ENCODE results near the gene LEFTY1.
"Not testable (repeated sequence)": the region's sequence is repeated elsewhere in the genome, so short reads cannot be mapped to it uniquely, and the experiment has no call there.

The LEFTY1 gene

GRCh38 chr1:225840223-225840610, 48.7 kb downstream of the LEFTY1 start:
- no peak overlapping the region for H3K4me3 ChIP-seq
- DNase-seq (ENCODE audit: low spot score in 2 of 2) = no peak
- in situ Hi-C loops (cut with MboI; ENCODE audit: low sequenced_read_pairs) = no loop called here
- no peaks in the 10 kb centered on the region for H3K9me3 ChIP-seq
- H3K27me3 ChIP-seq (ENCODE audit: low read depth) = no peaks in the 10 kb centered on the region
- no peaks in the 10 kb centered on the region; the same call in 1 of the 2 replicates for H3K36me3 ChIP-seq (replicated peaks)
- no peaks in the 10 kb centered on the region for H3K4me1 ChIP-seq

DNA sequence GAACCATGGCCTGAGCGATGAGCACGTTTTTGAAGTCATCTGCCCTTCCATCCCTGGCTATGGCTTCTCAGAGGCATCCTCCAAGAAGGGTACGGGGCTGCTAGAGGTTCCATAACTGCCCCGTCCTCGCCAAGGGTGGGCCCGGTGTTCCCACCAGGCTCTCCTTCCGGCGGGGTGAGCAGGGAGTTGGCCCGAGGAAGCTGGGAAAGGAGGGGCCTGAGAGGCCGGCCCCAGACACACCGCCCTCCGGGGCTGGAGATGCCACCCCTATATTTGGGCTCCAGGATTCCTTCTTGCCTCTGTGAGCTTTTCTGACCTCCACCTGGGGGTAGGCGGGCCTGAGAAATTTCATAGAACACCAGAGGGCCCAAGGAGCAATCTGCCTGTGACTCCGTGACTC, 50.2 kb downstream of the LEFTY1 start:
- H3K4me3 ChIP-seq = no peak overlapping the region
- in situ Hi-C loops (cut with MboI; ENCODE audit: low sequenced_read_pairs) = no loop called here
- no peak for DNase-seq (ENCODE audit: low spot score in 2 of 2)
- H3K27me3 ChIP-seq (ENCODE audit: low read depth) = no peaks in the 10 kb centered on the region
- H3K36me3 ChIP-seq (replicated peaks) = no peaks in the 10 kb centered on the region; the same call in 1 of the 2 replicates
- no peaks in the 10 kb centered on the region for H3K9me3 ChIP-seq
- no peaks in the 10 kb centered on the region for H3K4me1 ChIP-seq

DNA sequence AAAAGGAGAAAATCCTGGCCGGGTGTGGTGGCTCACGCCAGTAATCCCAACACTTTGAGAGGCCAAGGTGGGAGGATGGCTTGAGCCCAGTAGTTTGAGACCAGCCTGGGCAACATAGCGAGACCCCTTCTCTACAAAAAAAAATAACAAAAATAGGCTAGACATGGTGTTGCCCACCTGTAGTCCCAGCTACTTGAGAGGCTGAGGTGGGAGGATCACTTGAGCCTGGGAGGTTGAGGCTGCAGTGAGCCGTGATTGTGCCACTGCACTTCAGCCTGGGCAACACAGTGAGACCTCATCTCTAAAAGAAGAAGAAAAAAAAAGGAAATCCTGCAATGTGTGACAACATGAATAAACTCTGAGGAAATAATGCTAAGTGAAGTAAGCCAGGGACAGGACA, 52.6 kb downstream of the LEFTY1 start:
- H3K4me3 ChIP-seq; H3K9me3 ChIP-seq; in situ Hi-C loops (cut with MboI; ENCODE audit: low sequenced_read_pairs); H3K36me3 ChIP-seq (replicated peaks); DNase-seq (ENCODE audit: low spot score in 2 of 2); H3K27me3 ChIP-seq (ENCODE audit: low read depth); H3K4me1 ChIP-seq: not testable (repeated sequence)
